AG08396 (cell line): ENCODE measurements around the gene RAMP1.

ENCODE experiments used
- DNase-seq: peaks from one replicate; pipeline ENCODE4 v3.0.0; 2012; ENCODE audit warnings: low spot score, mixed read lengths

RAMP1 gene

DNA sequence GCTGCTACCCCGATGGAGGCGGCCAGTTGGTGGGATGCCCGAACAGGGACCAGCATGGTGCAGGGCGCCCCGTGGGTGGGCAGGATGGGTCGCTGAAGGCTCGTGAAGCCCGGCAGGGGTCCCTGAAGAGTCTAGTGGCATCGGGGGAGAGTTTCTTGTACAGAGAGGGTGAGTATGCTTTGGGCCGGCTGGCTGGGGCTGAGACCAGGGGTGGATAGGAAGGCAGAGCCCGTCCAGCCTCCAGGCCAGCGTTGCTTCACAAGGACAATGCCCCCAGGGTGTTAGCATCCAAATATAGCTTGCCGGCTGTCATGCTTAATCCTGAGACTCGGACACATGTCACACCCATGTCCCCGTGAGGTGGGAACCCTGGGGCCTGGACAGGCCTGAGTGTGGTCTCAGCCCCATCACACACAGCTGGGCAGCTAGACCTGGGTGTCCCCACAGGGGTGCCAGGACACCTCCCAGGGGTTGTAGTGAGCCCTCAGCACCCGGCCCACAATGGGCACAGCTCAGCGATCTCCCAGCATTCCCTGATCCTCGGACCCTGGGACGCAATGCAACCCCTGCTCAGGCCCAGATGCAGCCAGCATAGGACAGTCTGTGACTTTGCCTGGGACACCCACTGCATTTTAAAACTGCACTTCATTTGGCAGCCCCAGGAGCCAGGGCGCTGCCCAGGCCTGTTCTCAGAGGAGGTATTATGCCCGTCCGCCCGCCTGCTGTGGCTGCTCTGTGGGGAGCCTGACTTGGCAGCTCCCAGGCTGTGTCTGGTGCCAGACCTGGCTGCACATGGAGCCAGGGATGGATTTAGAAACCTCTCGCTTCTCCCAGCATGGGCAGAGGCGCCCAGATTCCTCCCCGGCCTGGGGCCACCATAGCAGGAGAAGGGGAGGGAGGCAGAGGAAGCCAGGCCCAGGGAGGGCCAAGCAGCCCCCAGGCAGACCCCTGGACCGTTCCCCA is 36.4 kb downstream of the RAMP1 start:
- no peak for DNase-seq

DNA sequence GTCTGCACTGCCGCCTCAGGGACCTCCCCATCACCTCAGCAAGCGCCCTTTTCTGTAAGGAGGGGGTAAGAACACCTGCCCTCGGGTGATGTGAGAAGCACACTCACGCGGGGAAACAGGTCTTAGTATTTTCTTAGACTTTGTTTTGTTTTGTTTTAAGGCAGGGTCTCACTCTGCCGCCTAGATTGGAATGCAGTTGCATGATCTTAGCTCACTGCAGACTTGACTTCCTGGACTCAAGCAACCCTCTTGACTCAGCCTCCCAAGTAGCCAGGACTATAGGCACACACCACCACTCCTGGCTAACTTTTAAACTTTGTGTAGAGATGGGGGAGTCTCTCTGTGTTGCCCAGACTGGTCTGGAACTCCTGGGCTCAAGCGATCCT is 37.1 kb downstream of the RAMP1 start:
- DNase-seq = no peak

DNA sequence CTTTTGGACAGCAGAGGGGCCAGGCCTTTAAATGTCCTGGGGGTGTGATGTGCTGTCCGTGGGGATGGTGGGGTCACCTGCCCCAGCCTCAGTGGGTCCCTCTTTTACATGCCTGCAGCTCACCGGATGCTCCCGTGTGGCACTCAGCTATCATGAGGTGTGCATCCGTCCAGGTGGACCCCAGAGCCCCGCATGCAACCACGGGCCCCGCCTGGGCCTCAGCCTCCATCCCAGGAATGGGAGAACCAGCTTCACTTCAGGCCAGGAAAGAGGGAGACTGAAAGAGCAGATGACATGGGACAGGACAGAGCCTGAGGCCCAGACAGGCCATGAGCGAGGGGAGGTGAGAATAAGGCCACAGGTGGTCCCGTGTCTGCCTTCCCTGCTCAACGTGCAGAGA is 37.5 kb downstream of the RAMP1 start:
- DNase-seq = no peak

DNA sequence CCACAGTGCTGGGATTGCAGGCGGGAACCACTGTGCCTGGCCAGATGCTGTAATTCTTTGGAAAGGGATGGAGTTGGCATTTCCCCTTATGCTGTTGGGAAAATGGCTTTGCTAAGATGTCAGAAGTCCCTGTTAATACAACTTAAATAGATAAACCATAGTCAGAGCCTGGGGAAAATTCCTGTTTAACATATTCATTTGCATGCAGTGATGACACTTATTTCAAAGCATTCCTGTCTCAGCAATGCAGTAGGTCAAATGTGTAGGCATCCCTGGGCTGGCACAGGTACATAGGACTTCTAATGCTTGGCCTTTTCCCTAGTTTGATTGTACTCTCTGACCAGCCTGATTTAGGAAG is 38.6 kb downstream of the RAMP1 start:
- DNase-seq = no peak

DNA sequence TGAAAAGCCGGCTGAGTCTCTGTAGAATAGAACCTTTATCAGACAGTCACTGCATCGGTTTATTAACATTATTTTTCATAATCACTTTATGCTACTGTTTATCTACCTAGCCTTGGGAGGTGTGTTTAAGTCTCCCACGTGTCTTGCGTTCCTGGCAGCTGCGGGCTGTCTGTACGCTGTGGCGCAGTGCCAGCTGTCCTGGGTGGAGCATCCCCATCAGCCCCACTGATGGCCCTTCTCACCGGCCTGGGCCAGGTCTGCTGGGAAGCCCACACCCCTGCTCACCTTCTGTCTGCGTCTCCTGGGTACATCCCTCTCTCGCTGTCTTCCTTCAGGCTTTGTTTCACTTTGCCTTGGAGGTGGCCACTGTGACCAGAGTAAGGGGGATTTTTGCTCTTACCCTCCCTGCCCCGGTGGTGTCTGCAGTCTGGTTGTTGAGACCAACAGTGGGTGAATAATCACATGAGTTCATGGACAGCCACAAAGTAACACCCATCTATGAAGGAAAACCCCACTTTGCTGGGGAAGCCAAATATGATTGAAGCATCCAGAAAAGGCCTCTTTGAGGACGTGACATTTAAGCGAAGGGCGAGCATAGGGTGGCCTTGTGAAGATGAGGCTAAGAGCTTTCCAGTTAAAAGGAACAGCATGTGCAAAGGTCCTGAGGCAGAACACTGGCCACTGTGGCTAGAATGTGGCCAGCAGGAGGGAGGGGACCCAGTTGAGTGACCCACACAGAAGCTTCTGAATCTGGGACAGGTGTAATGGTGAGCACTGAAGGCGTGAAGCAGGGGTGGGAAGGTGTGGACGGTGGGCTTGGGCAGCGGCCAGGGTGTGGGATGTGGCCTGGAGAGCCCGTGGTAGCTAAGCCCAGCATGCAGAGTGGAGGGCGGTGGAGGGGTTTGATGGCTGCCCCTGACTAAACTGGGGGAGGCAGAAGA is 41.7 kb downstream of the RAMP1 start:
- DNase-seq = no peak

DNA sequence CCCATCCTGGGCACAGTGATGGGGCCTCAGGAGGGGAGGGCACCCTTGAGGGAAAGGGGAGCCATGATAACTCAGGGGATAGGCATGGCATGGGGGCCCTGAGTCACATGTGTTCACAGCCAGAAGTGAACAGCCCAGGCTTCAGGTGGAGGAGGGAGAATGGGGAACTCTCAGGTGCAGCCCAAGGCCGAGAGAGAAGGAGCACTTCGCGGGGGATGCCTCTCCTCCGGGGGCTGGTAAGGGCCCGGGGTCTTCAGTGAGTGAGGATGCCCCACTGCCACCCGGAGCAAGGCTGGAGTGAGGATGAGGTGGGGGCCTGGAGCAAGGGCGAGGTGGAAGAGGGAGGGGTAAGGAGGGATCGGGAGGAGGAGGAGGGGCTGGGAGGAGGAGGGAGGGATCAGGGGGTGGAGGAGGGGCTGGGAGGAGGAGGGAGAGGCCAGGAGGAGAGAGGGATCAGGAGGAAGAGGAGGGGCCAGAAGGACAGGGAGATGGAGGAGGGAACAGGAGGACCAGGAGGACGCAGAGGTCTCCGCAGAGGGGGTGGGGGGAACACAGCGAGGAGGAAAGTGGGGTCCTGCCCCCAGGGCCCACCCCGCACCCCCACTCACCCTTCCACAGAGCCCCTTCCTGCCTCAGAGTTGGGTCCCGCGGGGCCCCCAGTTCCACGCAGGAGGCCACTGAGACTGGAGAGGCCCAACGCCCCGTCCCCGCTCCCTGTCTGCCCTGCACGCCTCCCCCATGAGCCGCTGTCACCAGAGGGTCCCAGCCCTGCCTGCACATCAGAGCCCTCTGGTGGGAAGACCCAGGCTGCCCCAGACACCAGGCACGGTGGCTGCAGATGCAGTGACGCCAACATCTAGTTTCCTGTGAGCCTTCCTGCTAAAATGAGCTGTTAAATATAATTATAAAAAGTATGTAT is 42.8 kb downstream of the RAMP1 start:
- no peak for DNase-seq

DNA sequence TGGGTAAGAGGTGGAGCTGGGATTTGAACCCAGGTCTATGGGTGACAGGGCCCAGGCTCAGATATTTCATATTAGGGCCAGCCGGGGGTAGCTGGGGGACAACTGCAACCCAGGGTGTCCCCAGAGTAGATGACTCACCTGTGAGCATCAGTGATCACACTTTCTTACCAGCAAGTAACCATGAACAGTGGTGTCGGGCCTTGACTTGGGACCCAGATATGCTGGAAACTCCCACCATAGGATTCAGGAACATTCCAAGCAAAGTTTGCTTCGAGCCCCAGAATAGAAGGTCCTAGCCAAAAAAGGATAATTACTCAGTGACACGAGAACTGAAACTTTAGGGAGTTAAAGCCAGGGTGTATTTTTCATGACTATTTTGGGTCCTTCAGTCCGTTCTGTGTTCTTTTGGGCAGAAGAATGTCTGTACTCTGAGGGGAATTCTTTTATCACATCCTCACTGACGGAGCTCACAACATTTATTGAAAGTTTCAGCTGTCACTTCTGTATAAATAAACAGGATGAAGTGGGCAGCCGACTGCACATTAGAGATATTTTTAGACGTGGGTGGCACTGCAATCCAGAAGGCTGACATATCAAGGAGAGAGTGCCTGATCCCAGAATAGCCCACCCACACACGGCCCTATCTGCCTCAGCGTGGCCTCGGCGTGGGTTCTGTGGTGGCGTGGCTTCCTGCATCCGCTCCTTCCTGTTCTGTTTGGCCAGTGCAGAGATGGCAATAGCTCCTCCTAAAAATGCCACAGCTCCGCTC is 45.6 kb downstream of the RAMP1 start:
- DNase-seq = peak; percentile 84

DNA sequence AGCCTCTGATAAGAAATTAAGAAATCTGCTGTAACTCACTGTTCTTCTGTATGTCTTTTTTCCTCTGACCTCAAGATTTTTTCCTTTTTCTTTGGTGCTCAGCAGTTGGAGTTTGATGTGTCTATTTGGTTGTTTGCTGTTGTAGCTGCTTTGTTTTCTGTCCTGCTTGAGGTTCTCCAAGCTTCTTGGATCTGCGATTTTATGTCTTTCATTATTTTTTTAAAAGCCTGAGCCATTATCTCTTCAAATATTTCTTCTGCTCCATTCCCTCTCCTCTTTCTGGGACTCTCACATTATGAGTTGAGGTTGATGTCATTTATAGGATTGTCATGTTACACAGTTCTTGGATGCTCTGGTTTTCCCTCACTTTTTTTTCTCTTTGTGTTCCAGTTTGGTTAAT is 47.7 kb downstream of the RAMP1 start:
- DNase-seq = no peak

DNA sequence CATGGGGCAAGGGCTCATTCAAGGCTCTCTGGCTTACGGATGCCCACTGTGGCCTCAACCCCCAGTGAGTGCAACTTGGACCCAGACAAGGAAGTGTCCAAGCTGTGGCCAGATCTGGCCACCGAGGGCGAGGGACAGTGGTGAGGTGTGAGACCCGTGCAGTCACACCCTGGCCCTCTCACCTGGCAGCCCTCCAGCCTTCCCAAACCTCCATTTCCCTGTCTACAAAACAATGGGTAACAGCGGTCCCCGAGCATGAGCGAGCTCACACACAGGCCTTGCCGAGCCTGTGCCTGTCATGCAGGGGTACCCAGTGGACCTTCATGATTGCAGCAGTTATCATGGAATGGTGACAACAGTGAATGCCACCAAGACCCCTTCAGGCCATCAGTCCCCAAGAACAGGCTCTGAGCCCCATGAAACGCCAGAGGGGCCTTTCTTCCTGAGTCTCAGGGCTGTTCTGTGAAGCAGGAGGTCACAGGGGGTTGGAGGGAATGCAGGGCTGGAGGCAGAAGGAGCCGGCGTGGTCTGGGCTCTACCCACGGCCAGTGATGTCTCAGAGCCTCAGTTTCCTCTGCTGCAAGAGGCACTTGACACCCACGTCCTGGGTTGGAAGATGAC is 49.8 kb downstream of the RAMP1 start:
- no peak for DNase-seq

DNA sequence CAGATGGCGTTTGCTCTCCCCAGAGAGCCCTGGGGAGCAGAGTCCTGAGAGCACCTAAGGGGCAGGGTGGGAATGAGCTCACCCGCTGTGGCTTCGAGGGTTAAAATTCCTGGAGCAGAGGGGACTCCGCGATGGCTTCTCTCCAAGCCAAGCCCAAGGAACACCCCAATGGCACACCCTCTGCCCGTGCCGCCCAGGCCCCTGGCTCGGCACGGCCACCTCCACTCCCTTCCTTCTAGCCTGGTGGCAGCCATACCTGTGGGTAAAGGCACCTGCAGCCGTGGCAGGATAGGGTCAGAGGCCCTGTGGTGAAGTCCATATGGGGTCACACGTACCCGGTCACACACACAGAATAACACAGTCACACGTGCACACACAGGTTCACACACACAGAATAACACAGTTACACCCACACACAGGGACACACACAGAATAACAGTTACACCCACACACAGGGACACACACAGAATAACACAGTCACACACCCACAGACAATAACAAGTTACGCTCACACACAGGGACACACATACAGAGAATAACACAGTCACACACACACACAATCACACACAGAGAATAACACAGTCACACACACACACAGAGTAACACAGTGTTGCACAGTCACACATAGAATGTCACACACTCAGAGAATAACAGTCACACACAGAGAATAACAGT is 50.5 kb downstream of the RAMP1 start:
- DNase-seq = no peak

DNA sequence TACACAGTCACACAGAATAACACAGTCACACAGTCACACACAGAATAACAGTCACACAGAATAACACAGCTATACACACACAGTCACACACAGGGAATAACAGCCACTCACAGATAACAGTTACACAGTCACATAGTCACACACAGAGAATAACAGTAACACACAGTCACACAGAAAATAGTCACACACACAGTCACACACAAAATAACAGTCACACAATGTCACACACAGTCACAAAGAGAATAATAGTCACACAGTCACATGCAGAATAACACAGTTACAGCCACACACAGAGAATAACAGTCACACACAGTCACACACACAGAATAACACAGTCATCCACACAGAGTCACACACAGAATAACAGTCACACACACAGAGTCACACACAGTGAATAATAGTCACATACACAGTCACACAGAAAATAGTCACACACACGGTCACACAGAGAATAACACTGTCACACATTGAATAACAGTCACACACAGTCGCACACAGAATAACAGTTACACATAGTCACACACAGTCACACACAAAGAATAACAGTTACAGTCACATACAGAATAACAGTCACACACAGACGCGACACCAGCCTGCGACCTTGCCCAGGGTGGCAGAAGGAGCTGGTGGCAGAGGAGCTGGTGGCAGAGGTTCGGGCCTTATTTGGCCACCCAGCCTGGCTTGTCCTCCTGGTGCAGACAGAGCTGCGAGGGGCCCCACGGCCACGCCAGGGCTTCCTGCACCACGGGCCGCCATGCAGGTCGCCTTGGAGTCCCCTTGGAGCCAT is 51.3 kb downstream of the RAMP1 start:
- DNase-seq = no peak

DNA sequence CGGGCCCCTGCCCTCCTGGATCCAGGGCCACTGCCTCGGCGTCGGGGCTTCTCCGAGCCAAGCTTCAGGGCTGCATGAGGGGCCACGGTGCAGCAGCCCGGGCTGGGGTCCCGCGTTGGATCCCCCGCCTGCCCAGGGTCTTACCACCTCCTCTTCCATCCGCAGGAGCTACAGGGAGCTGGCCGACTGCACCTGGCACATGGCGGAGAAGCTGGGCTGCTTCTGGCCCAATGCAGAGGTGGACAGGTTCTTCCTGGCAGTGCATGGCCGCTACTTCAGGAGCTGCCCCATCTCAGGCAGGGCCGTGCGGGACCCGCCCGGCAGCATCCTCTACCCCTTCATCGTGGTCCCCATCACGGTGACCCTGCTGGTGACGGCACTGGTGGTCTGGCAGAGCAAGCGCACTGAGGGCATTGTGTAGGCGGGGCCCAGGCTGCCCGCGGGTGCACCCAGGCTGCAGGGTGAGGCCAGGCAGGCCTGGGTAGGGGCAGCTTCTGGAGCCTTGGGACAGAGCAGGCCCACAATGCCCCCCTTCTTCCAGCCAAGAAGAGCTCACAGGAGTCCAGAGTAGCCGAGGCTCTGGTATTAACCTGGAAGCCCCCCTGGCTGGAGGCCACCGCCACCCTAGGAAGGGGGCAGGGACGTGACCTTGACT is 52.1 kb downstream of the RAMP1 start:
- no peak for DNase-seq

DNA sequence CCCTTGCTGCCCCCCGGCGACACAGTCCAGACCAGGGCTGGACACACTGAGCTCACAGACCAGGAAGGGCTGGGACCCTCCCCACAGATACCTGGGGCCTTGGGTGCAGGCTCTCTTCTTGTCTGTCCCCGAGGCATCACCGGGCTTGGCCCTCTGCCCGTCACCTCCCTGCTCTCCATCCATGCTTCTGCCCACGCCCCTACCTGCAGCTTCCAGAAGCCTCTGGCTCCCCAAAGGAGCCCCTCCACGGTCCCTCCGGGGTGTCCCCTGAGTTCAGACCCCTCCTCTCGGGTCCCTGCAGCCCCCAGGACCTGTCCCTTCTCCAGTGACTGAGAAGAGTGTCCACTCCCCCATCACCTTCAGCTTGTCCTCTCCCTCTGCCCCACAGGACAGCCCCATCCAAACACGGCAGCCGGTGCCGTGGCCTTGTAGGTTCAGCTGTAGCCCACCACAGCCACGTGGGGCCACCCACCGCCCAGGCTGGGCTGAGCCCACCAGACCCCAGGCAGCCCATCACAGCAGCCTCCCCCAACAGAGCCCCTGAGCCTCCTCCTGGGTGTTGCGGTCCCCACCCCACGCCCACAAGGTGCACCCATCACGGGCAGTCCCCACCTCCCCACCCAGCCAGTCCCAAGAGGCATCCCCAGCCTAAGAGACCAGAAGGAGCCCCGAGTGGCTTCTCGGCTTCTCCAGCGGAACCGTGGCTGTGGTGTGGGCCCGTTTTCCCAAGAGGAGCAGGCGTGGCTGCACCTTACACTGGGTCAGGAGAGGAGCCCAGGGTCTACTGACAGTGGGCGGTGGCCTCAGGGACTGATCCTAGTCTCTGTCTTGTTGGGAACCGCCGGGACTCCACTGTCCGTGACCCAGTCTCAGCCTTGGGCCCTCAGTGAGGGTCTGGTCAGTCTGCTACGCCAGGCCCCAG is 53.1 kb downstream of the RAMP1 start:
- no peak for DNase-seq

DNA sequence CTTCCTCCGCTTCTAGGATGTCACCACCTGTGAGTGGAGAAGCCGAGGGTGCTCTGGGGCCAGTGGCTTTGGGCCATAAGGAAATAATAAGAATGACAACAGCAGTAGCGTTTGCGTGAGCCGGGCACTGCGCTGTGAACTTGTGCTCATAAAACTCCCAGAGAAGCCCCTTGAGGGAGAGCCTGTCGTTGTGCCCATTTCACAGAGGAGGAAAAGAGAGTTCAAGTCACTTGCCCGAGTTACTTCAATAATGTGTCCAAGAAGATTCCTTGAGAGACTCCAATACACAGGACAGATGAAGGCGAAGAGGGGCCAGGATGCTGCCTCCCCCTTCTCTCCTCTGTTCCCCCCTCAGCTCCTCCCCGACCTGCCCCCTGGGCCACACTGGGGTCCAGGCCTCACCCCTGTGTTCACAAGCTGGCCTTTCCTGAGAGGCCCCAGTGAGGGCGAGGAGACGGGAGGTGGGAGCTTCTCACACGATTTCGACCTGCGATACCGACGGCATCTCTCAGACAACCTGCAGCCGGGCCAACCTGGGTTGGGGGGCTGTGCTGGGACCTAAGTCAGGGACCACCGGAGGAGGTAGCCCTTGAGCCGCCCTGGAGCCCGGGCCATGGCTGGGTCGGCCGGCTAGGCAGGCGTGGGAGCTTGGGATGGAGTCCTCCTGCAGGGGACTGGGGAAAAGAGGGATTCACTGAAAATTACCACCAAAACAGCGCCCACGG is 53.9 kb downstream of the RAMP1 start:
- no peak for DNase-seq

DNA sequence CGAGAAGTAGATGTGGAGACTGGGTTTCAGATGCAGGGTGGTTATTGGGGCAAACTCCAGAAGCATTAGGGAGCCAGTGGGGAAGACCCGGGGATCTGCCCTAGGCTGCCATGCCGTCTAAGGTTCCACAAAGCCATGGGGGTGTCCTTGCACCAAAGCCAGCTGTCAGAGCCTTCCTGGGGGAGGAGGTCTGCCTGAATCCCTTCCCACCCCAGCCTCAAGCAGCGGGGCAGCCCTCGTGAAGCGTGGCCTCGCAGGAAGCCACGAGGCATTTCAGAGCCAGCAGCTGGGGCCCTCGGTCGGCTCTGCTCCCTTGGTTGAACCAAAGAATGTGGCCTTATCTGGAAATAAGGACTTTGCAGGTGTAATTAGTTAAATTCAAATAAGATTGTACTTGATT is 56.2 kb downstream of the RAMP1 start:
- DNase-seq = no peak

DNA sequence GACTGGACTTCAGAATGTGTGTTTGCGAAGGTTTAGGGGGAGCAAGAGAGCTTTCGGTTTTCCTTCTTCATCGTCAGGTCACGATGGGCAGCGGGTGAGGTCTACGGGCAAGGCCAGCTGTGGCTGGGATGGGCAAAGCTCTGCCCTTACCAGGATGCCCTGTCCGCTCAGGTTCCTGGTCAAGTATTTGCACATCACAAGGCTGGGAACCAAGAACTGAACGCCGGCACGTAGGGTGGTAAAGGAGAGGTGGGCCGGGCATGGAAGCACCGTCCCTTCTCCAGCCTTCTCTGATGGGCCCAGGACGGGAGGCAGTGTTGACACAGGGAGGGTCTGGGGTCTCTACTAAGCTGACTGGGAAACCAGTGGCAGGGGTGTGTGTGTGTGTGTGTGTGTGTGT is 56.9 kb downstream of the RAMP1 start:
- no peak for DNase-seq
